ENCODE data around the gene FAM185A.
"Not testable (repeated sequence)": the region's sequence is repeated elsewhere in the genome, so short reads cannot be mapped to it uniquely, and the experiment has no call there.

DNA sequence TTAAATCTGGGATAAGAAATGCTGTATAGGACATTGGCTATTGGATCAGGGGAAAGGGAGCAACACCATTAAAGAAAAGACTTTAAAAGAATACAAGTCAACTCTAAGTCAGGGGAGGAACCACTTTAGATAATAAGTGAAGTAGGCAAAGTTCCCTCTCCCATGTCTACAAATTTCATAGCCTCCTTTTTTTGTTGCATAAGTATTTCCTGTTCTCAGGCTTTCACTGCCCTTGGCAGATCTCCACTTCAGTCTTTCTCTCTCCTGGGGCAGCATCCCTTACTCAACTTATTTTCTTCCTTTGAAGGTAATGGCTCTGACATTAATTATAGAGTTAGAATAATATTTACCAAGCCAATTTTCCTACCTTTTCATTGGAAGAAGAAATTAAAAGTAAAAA is 30.3 kb upstream of the FAM185A start:
- TF ChIP-seq, protein P1, sequence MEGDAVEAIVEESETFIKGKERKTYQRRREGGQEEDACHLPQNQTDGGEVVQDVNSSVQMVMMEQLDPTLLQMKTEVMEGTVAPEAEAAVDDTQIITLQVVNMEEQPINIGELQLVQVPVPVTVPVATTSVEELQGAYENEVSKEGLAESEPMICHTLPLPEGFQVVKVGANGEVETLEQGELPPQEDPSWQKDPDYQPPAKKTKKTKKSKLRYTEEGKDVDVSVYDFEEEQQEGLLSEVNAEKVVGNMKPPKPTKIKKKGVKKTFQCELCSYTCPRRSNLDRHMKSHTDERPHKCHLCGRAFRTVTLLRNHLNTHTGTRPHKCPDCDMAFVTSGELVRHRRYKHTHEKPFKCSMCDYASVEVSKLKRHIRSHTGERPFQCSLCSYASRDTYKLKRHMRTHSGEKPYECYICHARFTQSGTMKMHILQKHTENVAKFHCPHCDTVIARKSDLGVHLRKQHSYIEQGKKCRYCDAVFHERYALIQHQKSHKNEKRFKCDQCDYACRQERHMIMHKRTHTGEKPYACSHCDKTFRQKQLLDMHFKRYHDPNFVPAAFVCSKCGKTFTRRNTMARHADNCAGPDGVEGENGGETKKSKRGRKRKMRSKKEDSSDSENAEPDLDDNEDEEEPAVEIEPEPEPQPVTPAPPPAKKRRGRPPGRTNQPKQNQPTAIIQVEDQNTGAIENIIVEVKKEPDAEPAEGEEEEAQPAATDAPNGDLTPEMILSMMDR (IDR thresholded peaks at IDR 0.05) = not testable (repeated sequence)
- TF ChIP-seq EP300 (IDR thresholded peaks at IDR 0.05); POLR2AphosphoS5 (IDR thresholded peaks at IDR 0.05); POLR2A (IDR thresholded peaks at IDR 0.05; ENCODE audit: low read depth): not testable (repeated sequence)
